Keratinocyte (primary cell): ENCODE measurements around the gene HECTD1.

Experiments
- EZH2 ChIP-seq: IDR thresholded peaks from one replicate; pipeline ENCODE4 v1.6.1; 2012; ENCODE audit warnings: inconsistent platforms, mild to moderate bottlenecking, low read length, moderate library complexity
- TF ChIP-seq, protein P1 (sequence below), 3 experiments: IDR thresholded peaks in 1 of 3; conservative IDR thresholded peaks in 1 of 3; optimal IDR thresholded peaks in 1 of 3; 2 replicates in 2 of 3; 3 replicates in 1 of 3; pipeline versions ENCODE3 to v1.5.1; 2011; ENCODE audit warnings: low read length in 3 of 3, mild to moderate bottlenecking in 3 of 3, moderate library complexity in 2 of 3, control low read depth in 1 of 3, inconsistent platforms in 1 of 3; ENCODE audit not compliant: insufficient read depth in 2 of 3; ENCODE audit errors: extremely low read depth in 1 of 3

DNA sequence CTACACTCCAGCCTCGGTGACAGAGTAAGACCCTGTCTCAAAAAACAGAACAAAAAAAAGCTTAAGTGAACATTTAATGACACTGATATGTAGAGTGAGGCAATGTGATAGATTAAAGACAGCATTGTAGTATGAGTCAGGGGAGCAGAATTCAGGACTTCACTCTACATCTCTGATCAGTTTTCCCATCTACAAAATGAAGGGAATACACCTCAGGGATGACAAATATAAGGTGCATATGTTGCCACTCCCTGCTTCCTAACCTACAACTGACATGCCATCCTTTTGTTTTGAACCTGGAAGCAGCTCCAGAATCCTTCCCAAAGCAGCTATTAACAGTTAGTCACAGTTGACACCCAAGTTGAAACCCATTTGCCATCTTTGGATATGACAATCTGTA lies 150.6 kb downstream of the HECTD1 start:
- TF ChIP-seq, protein P1, sequence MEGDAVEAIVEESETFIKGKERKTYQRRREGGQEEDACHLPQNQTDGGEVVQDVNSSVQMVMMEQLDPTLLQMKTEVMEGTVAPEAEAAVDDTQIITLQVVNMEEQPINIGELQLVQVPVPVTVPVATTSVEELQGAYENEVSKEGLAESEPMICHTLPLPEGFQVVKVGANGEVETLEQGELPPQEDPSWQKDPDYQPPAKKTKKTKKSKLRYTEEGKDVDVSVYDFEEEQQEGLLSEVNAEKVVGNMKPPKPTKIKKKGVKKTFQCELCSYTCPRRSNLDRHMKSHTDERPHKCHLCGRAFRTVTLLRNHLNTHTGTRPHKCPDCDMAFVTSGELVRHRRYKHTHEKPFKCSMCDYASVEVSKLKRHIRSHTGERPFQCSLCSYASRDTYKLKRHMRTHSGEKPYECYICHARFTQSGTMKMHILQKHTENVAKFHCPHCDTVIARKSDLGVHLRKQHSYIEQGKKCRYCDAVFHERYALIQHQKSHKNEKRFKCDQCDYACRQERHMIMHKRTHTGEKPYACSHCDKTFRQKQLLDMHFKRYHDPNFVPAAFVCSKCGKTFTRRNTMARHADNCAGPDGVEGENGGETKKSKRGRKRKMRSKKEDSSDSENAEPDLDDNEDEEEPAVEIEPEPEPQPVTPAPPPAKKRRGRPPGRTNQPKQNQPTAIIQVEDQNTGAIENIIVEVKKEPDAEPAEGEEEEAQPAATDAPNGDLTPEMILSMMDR (optimal IDR thresholded peaks at IDR 0.05 in 1 of 3, IDR thresholded peaks at IDR 0.05 in 1 of 3, conservative IDR thresholded peaks at IDR 0.05 in 1 of 3; ENCODE audit: extremely low read depth in 1 of 3, insufficient read depth in 2 of 3, low read length in 3 of 3): no peak
- TF ChIP-seq EZH2: no peak
